ENCODE results near the gene S100B.

GRCh38 chr21:46562472-46562871 lies 42.4 kb downstream of the S100B start:
- TF ChIP-seq YY1 (IDR thresholded peaks at IDR 0.05; ENCODE audit: insufficient read depth, insufficient read length): no peak
- TF ChIP-seq SUZ12 (IDR thresholded peaks at IDR 0.05; ENCODE audit: extremely low read depth, insufficient read depth, insufficient read length): no peak
- TF ChIP-seq ZNF274 (IDR thresholded peaks at IDR 0.05; ENCODE audit: low read depth, low read length): no peak
